GM12872 (cell line): ENCODE measurements around the gene LANCL2.

Experiments
- CTCF ChIP-seq: IDR thresholded peaks from 3 replicates; pipeline ENCODE4 v1.5.1; 2011; ENCODE audit warnings: low read depth, mild to moderate bottlenecking, low read length, moderate library complexity; ENCODE audit not compliant: insufficient read depth

The LANCL2 gene

GRCh38 chr7:55348502-55348901, 16.6 kb upstream of the LANCL2 start:
- TF ChIP-seq CTCF = no peak

- TF ChIP-seq CTCF = no peak
Observed at GRCh38 chr7:55349121-55349520, 16.0 kb upstream of the LANCL2 start.

DNA sequence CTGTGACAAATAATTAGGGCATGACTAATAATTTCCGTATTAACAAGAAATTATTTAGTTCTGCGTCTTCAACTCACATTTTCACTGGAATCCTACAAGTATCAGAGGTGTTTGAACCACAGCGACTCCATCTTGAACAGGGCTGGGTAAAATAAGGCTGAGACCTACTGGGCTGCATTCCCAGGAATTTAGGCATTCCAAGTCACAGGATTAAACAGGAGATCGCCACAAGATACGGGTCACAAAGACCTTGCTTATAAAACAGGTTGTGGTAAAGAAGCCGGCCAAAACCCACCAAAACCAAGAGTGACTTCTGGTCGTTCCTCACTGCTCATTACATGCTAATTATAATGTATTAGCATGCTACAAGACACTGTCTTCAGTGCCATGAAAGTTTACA, 14.9 kb upstream of the LANCL2 start:
- TF ChIP-seq CTCF = no peak

DNA sequence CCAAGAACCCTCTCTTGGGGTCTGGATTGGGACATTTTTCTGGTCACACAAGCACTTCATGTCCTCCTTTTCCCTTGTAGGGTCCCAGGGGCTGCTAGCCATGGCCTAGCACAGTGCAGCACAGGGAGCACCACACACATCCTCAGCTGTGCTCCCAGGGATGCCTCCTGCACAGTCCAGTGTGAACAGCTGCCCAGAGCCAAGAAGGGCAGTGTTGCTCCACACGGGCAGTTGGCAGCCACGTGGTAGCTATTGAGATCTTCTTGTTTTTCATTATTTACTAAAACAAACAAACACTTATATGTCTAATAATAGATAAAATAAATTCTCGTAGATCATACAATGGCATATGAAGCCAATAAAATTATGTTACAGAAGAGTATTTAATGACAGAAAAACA, 13.9 kb upstream of the LANCL2 start:
- TF ChIP-seq CTCF = no peak

- TF ChIP-seq CTCF = no peak
Observed at GRCh38 chr7:55360486-55360885, 4.7 kb upstream of the LANCL2 start.

GRCh38 chr7:55361560-55361959, 3.6 kb upstream of the LANCL2 start:
- no peak for TF ChIP-seq CTCF

- TF ChIP-seq CTCF = no peak
Observed at GRCh38 chr7:55362927-55363326, 2.2 kb upstream of the LANCL2 start.
